Renal cortex interstitium (tissue), 11 donors: ENCODE measurements around the gene FXYD1. TPM values are rescaled to one million over a fixed set of nuclear protein-coding genes. Genes with fewer than 3 reads are reported as not detected.
"Not testable (repeated sequence)": the region's sequence is repeated elsewhere in the genome, so short reads cannot be mapped to it uniquely, and the experiment has no call there.

Experiments
- DNase-seq, 11 donors: peaks; one replicate each; pipeline ENCODE4 v3.0.0-alpha.2; 2013; ENCODE audit warnings: low read depth in 9 of 11, low spot score in 4 of 11; ENCODE audit errors: extremely low read depth in 1 of 11
- polyA plus RNA-seq, 3 donors: library from polyadenylated mRNA; unstranded; fragments of 120-200 nt; gene quantifications; one replicate each; pipeline ENCODE4 v1.2.1, GENCODE V29; 2013; ENCODE audit not compliant: insufficient read length in 3 of 3

FXYD1 gene
- polyA plus RNA-seq, 3 donors: 22.3 to 27.3 (median 25.7) TPM

DNA sequence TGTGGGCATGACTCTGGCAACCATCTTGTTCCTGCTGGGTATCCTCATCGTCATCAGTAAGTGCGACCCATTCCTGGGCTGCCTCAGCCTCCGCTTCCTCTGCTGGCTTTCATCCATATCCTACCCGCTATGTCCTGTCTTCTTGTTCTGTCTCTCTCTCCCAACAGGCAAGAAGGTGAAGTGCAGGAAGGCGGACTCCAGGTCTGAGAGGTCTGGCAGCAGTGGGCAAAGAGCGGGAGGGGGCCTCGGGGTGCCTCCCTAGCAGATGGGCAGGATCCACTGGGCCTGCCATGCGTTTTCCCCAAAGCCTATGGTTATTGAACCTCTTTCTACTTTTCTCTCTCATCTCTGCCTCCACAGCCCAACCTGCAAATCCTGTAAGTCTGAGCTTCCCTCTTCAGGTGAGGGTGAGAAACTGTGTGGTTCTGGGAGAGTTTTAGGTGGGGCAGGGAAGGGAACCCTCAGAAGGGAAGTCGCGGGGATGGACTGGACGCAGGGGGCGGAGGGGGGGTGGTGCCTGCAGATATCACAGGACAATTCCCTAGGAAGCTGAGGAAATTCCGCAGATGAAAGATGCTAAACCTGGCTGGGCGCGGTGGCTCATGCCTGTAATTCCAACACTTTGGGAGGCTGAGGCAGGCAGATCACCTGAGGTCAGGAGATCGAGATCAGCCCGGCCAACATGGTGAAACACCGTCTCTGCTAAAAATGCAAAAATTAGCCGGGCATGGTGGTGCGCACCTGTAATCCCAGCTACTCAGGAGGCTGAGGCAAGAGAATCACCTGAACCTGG lies 12.8 kb downstream of the FXYD1 start:
- DNase-seq: no peak

DNA sequence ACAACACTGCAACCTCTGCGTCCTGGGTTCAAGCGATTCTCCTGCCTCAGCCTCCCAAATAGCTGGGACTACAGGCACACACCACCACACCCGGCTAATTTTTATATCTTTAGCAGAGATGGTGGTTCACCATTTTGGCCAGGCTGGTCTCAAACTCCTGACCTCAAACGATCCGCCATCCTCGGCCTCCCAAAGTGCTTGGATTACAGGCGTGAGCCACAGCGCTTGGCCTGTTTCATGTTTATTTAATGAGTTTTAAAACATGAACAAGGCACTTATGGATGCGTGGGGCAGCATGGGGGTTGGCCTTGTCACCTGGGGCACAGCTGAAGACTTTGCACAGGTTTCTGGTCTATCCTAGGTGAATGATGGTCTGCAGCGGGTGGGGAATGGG lies 14.5 kb downstream of the FXYD1 start:
- DNase-seq: not testable (repeated sequence)

DNA sequence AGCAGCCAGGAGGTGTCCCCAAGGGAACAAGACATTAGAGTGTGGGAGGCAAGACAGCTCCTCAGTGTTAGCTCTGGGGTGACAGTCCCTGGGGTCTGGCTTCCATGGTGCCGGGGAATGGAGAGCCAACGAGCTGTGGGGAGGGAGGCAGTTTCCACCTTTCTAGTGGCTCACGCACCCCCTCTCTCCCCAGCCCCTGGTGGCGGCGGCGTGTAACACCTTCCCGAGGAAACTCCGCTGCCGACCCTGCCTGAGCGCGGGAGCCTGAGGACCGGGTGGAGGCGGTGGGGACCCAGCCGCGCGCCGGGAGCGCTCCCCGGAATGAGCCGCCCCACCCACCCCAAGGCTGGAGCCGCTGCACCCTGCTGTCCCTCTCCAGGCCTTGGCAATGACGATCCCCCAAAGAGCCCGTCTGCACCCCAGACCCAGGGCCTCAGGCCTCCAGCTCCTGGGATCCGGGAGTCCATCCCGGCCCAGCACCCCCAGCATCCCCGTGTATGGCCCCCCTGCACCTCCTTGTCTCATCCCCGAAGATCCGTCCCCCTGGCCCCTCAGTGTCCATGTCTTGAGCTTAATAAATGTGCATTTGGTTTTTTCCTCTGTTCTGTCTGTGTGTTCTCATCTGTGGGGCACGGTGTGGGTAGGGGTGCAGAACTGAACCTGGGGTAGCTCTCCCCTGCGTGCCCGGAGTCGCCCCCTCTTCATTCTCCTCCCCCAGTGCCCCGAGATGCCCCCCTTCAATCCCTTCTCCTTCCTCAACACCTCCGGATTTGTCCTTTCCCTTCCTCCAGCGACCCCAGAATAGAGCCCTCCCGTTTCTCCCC lies 15.3 kb downstream of the FXYD1 start:
- DNase-seq: no peak

DNA sequence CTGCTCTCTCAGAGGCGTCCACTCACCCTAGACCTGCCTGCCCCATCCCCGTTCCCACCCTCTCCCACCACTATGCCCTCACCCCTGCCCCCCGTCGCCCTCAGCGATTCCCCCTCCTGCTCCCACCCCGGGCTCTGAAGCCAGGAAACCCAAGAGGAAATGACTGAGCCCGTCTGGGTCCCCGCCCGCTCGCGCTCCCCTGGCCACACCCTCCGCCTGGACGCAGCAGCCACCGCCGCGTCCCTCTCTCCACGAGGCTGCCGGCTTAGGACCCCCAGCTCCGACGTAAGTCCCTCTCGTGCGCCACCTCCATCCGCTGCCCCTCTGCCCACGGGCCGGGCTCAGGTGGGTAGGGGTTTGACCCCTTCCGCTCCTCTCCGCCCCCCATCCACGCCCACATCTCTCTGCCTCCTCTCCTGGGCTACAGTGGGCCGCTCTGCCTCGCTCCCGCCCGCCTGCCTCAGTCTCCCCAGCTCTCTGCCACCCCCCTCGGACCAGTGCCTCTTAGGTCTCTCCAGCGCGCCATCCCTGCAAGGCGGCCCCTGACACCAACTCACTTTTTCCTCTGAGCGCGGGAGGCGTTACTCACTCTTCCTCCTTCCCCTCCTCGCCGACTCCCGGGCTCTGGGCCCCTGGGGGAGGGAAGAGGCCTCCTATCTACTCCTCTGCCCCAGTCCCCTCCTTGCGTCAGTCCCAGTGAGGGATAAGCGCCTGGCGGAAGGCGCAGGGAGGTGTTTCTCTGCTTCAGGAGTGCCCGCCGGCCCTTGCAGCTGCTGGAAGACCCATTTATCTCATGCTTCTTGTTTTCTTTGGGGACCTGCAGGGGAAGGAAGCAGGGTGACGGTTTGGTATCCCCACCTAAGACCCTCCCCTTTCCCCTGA lies 16.1 kb downstream of the FXYD1 start, which contains the start of gene FXYD5:
Gene FXYD5 (plus strand): TSS at position 211 of the 882 bp plus-strand sequence. CDS start 816 bp downstream, outside the sequence.
- no peak for DNase-seq

DNA sequence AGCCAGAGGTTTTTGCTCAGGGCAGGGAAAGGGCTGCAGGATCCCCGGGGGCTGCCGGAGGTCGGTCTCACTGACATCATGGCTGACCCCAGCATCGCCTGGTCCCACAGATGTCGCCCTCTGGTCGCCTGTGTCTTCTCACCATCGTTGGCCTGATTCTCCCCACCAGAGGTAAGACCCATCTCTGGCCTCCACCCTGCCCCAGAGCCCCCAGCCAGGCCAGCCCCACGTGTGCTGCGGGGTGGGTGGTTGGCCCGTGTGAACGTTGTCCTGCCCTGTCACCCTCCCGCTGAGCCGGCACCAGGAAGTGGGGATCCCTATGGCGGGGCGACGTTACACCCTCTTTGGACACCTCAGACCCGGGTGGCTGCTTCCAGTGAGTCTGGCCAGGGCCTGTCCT lies 16.8 kb downstream of the FXYD1 start:
- no peak for DNase-seq

DNA sequence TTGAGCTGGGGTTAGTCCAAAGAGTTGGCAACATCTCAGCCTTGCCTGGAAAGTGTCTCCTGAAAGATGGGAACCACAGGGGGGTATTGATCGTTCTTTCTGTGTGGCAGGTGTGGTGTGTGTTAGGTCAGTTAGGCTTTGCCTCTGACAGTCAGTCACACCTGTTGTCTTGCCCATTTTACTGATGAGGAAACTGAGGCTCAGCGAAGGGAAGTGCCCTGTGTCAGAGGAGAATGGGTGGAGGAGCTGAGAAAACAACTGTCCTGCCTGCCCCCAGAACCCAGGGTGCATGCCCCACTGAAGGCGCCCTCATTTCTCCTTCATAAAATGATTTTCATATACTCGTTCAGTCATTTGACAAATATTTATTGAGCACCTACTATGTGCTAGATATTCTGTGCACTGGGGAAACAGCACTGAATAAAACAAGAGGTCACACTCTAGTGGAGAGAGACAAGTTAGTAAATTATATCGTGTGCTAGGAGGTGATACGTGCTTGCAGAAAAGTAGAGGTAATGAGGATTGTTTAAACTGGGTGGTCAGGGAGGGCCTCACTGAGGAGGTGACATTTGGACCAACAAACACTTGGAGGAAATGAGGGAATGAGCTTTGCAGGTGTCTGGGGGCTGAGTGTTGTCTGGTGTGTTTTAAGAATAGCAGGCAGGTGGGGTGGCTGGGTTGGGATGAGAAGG lies 17.5 kb downstream of the FXYD1 start:
- no peak for DNase-seq

DNA sequence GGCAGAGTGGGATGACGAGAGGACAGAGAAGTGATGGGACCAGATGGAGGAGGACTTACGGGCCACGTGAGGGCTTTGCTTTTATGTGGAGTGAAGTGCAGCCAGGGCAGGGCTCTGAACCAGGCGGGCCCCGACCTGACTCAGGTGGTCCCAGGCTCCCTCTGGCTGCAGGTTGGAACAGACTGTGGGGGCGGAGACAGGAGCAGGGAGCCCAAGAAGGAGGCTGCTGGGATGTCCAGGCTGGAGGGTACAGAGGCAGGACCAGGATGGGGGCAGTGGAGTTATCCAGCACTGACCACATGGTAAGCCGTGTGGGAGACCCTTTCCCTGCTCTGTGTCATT lies 18.0 kb downstream of the FXYD1 start:
- DNase-seq: no peak

DNA sequence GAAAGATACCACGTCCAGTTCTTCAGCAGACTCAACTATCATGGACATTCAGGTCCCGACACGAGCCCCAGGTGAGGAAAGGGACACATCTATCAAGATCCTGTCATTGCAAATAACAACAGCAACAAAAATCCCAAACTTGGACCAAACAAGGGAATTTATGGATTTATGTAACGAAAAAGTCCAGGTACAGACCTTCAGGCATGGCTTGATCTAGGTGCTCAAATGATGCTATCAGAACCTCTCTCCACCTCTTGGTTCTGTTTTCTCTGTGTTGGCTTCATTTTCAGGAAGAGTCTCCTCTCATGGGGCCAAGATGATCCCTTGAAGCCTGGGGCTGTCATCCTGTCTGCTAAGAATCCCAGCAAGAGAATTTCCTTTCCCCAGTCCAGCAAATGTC lies 18.8 kb downstream of the FXYD1 start:
- DNase-seq: no peak

DNA sequence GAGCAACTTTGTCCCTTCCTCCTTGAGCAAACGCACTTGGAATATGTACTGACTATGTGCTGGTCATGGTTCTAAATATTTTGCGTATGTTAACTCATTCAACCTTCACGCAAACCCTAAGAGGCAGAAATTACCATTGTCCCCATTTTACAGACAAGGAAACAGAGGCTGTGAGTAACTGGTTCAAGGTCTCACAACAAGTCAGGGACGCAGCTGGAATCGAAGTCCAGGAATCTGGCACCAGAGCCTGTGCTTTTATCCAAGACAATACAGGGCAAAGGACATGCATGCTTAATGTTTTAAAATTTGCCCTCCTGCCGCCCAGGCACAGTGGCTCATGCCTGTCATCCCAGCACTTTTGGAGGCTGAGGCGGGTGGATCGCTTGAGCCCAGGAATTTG lies 21.0 kb downstream of the FXYD1 start:
- DNase-seq: no peak

DNA sequence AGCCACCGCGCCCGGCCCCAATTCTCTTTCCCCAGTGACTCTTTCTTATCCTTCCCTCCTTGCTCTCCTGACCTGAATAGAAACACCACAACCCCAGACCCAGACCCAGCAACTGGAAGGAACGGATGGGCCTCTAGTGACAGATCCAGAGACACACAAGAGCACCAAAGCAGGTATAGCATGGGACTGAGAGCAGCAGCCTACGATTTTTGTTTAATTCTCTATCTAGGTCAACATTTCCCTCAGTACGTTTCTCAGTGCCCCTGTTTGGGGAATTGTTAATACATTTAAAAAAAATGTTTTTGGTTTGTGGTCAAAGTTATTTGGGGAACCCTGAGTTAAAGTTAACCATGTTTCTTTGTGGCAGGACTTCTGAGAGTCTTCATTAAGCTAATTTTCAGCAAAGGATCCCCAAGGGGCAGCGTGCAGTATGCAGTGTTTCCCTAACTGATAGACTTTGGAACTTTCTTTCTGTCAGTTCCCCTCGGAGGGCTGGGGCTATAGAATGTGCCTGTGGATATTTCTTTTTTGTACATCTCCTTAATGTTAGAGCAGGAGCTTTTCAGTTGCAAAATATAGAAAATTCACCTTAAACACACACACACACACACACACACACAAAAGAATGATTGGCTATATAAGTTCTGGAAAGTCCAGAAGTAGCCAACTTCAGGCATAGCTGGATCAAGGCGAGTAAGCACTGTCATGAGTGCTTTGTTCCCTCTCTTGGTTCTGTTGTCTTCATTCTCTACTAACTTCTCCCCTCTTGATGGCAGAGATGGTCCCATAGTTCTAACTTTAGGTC lies 22.2 kb downstream of the FXYD1 start:
- no peak for DNase-seq

DNA sequence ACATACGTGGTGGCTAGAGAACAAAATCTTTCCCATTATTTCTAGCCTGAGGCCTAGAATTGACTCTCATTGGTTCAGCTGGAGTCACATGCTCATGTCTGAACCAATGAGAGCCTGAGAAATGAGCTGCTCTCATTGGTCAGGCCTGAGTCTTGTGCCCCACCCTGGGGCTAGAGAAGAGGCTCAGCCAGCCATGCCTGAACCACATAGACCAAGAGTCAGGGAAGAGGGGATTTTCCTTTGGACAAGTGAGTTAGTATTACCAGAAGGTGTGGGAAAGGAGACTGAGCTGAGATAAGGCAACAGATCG lies 22.8 kb downstream of the FXYD1 start:
- DNase-seq: no peak

DNA sequence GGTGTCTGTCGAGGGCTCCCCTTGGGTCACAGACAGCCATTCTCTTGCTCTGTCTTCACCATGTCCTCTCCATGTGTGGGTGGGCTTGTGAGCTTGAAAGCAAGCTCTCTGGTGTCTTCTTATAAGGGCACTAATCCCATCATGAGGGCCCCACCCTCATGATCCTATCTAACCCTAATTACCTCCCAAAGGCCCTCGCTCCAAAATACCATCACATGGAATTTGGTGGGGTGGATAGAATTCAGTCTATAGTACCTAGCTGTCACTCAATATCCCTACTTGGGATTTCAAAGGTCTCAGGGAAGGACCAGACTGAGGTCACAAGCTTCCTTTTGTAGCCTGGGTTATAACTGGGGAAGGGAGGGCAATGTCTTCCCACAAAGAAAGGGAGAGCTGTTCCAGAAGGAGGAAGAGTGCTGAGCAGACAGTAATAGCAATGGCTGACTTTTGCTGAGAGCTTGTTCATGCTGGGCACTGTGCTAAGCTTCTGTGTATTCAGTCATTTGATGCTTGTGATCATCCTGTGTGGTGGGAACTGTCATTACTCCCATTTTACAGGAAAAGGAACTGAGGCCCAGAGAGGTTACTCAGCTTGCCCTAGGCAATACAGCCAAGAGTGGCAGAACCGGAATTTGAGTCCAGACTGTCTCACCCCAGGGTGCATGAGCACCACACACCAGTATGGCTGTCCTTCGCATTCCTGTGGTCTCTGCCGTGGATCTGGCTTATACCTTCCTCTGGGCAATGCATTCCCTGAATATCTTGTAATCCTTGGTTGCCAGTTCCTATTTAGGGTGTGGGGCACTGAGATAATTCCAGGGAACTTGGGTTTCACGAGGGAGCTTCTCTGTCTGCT lies 24.1 kb downstream of the FXYD1 start:
- no peak for DNase-seq

DNA sequence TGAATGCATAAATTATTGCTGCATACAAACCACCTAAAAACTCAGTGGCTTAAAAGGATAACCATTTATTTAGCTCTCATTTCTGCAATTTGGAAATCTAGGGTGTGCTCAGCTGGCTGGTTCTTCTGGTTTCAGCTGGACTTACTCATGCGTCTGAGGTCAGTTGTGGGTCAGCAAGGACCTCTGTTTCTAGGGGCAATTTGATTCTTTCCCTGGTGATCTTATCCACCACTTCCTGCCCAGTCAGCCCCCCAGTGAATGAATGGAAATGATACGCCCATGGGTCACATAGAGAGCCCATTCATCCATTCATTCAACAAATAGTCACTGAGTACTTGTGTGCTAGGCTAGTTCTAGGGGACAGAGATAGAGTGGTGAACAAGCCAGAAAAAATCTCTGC lies 25.8 kb downstream of the FXYD1 start:
- no peak for DNase-seq

DNA sequence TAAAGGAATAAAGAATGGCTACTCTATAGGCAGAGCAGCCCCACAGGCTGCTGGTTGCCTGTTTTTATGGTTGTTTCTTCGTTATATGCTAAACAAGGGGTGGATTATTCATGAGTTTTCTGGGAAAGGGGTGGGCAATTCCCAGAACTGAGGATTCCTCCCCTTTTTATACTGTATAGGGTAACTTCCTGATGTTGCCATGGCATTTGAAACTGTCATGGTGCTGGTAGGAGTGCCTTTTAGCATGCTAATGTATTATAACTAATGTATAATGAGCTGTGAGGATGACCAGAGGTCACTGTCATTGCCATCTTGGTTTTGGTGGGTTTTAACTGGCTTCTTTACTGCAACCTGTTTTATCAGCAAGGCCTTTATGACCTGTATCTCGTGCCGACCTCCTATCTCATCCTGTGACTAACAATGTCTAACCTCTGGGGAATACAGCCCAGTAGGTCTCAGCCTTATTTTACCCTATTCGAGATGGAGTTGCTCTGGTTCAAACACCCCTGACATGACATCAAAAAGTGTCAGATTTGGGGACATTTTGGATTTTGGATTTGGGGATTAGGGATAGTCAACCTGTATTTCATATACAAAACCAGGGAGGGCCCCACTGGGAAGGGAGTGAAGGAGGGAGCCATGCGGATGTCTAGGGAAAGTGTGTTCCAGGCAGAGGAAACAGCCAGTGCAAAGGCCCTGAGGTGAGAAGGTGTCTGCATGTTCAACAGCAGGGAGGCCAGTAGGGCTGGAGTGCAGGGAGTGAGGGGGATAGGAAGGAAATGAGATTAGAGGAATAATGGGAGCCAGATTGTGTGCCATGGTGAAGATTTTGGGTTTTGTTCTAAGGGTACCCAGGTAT lies 26.8 kb downstream of the FXYD1 start:
- DNase-seq: no peak

DNA sequence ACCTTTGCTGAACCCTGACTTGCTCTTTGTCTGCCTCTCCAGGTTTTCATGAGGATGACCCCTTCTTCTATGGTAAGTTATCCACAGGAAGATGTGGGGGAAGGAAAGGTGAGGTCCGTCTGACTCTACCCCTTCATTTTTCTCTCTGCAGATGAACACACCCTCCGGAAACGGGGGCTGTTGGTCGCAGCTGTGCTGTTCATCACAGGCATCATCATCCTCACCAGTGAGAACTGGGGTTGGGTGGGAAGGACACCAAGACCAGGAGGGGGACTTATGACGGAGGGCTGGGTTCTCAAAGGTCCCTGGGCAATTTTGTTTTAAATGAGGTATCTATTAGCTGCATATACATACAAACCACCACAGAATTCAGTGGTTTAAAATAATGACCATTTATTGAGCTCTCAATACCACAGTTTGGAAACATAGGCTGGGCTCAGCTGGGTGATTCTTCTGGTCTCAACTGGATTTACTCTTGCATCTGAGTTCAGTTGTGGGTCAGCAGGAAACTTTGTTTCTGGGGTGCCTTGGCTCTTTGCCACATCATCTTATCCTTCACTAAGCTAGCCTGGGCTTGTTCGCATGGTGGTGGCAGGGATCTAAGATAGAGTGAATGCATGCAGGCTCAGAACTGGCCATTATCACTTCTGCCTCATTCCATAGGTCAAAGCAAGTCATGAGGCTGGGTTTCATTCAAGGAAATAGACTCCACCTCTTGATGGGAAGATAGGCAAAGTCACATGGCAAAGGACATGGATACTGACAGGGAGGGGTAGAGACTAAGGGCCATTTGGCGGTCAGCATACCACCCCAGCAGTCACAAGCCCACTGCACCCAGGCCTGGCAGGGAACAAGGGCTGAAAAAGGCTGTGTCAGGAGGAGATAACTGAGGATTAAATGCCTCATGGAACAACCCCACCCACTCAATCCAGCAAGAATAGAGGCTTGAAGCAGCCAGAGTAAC lies 27.8 kb downstream of the FXYD1 start:
- no peak for DNase-seq
